Panc1 (cell line): ENCODE data around the gene SAT2.

Source experiments
- TCF7L2 ChIP-seq: IDR thresholded peaks from 2 replicates; pipeline ENCODE4 v1.6.1; 2011; ENCODE audit warnings: mild to moderate bottlenecking, low read depth, low read length, inconsistent platforms
- TF ChIP-seq, protein P1 (sequence below): fragments of 450-650 bp; IDR thresholded peaks from 2 replicates; pipeline ENCODE4 v1.5.1; 2017; ENCODE audit warnings: mild to moderate bottlenecking
- TF ChIP-seq, protein P2 (sequence below), 2 experiments: IDR thresholded peaks; 2 replicates each; pipeline ENCODE4 v1.6.1; 2011 to 2012; ENCODE audit warnings: low read depth in 2 of 2, control low read depth in 1 of 2, low read length in 1 of 2, mild to moderate bottlenecking in 1 of 2, moderate library complexity in 1 of 2; ENCODE audit not compliant: insufficient read depth in 1 of 2

DNA sequence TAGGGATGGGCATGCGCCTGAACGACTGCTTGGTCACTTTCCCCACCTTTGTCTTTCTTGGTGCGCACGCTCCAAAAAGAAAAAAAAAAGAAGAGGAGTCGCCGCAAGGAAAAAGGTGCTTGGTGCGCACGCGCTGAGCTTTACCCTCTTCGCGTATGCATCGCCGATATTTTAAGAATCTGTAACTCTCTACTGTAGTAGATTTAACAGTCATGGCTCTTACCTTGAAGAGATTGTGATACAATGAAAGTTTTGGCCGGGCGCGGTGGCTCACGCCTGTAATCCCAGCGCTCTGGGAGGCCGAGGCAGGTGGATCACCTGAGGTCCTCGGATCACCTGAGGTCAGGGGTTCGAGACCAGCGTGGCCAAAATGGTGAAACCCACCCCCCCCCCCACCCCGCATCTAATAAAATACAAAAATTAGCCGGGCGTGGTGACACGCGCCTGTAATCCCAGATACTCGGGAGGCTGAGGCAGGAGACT, 12.3 kb downstream of the SAT2 start:
- TF ChIP-seq, protein P1, sequence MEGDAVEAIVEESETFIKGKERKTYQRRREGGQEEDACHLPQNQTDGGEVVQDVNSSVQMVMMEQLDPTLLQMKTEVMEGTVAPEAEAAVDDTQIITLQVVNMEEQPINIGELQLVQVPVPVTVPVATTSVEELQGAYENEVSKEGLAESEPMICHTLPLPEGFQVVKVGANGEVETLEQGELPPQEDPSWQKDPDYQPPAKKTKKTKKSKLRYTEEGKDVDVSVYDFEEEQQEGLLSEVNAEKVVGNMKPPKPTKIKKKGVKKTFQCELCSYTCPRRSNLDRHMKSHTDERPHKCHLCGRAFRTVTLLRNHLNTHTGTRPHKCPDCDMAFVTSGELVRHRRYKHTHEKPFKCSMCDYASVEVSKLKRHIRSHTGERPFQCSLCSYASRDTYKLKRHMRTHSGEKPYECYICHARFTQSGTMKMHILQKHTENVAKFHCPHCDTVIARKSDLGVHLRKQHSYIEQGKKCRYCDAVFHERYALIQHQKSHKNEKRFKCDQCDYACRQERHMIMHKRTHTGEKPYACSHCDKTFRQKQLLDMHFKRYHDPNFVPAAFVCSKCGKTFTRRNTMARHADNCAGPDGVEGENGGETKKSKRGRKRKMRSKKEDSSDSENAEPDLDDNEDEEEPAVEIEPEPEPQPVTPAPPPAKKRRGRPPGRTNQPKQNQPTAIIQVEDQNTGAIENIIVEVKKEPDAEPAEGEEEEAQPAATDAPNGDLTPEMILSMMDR: no peak
- TF ChIP-seq TCF7L2: no peak
- TF ChIP-seq, protein P2, sequence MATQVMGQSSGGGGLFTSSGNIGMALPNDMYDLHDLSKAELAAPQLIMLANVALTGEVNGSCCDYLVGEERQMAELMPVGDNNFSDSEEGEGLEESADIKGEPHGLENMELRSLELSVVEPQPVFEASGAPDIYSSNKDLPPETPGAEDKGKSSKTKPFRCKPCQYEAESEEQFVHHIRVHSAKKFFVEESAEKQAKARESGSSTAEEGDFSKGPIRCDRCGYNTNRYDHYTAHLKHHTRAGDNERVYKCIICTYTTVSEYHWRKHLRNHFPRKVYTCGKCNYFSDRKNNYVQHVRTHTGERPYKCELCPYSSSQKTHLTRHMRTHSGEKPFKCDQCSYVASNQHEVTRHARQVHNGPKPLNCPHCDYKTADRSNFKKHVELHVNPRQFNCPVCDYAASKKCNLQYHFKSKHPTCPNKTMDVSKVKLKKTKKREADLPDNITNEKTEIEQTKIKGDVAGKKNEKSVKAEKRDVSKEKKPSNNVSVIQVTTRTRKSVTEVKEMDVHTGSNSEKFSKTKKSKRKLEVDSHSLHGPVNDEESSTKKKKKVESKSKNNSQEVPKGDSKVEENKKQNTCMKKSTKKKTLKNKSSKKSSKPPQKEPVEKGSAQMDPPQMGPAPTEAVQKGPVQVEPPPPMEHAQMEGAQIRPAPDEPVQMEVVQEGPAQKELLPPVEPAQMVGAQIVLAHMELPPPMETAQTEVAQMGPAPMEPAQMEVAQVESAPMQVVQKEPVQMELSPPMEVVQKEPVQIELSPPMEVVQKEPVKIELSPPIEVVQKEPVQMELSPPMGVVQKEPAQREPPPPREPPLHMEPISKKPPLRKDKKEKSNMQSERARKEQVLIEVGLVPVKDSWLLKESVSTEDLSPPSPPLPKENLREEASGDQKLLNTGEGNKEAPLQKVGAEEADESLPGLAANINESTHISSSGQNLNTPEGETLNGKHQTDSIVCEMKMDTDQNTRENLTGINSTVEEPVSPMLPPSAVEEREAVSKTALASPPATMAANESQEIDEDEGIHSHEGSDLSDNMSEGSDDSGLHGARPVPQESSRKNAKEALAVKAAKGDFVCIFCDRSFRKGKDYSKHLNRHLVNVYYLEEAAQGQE (IDR thresholded peaks at IDR 0.05; ENCODE audit: insufficient read depth in 1 of 2, low read depth in 2 of 2, low read length in 1 of 2): no peak
